ENCODE data around the gene ESYT1.
A peak's percentile ranks its signal among the peaks of the same experiment; 100 is the strongest.
"Not testable (repeated sequence)": the region's sequence is repeated elsewhere in the genome, so short reads cannot be mapped to it uniquely, and the experiment has no call there.

ESYT1 gene

GRCh38 chr12:56116267-56117081, 11.6 kb upstream of the ESYT1 start, which contains the start of gene RPL41:
RPL41 (plus strand) TSS chr12:56116633.
- ATAC-seq (ENCODE audit: low read depth), result peak; percentile 32
- H3K4me1 ChIP-seq (ENCODE audit: insufficient read depth, poor library complexity, severe bottlenecking), result peaks cover 22% of the 10 kb centered on the region
- TF ChIP-seq CTCF (IDR thresholded peaks at IDR 0.05; ENCODE audit: poor library complexity, severe bottlenecking), result no peak
- DNase-seq (ENCODE audit: low spot score), result no peak
- H3K9me3 ChIP-seq (ENCODE audit: severe bottlenecking), result no peaks in the 10 kb centered on the region
- H3K4me3 ChIP-seq (ENCODE audit: severe bottlenecking), result peak within 1 kb of the TSS; percentile 62
- peak within 1 kb of the TSS; percentile 89 for H3K27ac ChIP-seq (ENCODE audit: poor library complexity, severe bottlenecking)
- no peaks in the 10 kb centered on the region for H3K27me3 ChIP-seq (ENCODE audit: insufficient read depth, poor library complexity, severe bottlenecking)
- H3K36me3 ChIP-seq (ENCODE audit: low read depth), result peaks cover 32% of the 10 kb centered on the region

GRCh38 chr12:56117082-56117706, 10.9 kb upstream of the ESYT1 start:
- not testable (repeated sequence) for ATAC-seq (ENCODE audit: low read depth); DNase-seq (ENCODE audit: low spot score); H3K27me3 ChIP-seq (ENCODE audit: insufficient read depth, poor library complexity, severe bottlenecking); H3K9me3 ChIP-seq (ENCODE audit: severe bottlenecking)
- peak overlapping the region; percentile 62 for H3K4me3 ChIP-seq (ENCODE audit: severe bottlenecking)
- H3K4me1 ChIP-seq (ENCODE audit: insufficient read depth, poor library complexity, severe bottlenecking), result peaks cover 22% of the 10 kb centered on the region
- H3K36me3 ChIP-seq (ENCODE audit: low read depth), result peaks cover 24% of the 10 kb centered on the region
- peak overlapping the region; percentile 89 for H3K27ac ChIP-seq (ENCODE audit: poor library complexity, severe bottlenecking)

- peak; percentile 59 for TF ChIP-seq CTCF (IDR thresholded peaks at IDR 0.05; ENCODE audit: poor library complexity, severe bottlenecking)
- peaks cover 18% of the 10 kb centered on the region for H3K36me3 ChIP-seq (ENCODE audit: low read depth)
- peak; percentile 77 for ATAC-seq (ENCODE audit: low read depth)
These were observed 10.0 kb upstream of the ESYT1 start, which contains the start of gene ZC3H10 for GRCh38 chr12:56117778-56118687. ZC3H10 (plus strand) TSS chr12:56118266; CDS start chr12:56120563, 2,297 bp downstream.

GRCh38 chr12:56118688-56119357, 9.2 kb upstream of the ESYT1 start:
- no peaks in the 10 kb centered on the region for H3K9me3 ChIP-seq (ENCODE audit: severe bottlenecking)
- no peak for TF ChIP-seq CTCF (IDR thresholded peaks at IDR 0.05; ENCODE audit: poor library complexity, severe bottlenecking)
- H3K27ac ChIP-seq (ENCODE audit: poor library complexity, severe bottlenecking), result peak overlapping the region; percentile 89
- peaks cover 22% of the 10 kb centered on the region for H3K4me1 ChIP-seq (ENCODE audit: insufficient read depth, poor library complexity, severe bottlenecking)
- no peaks in the 10 kb centered on the region for H3K27me3 ChIP-seq (ENCODE audit: insufficient read depth, poor library complexity, severe bottlenecking)
- ATAC-seq (ENCODE audit: low read depth), result peak; percentile 8
- no peak for DNase-seq (ENCODE audit: low spot score)
- peaks cover 18% of the 10 kb centered on the region for H3K36me3 ChIP-seq (ENCODE audit: low read depth)
- H3K4me3 ChIP-seq (ENCODE audit: severe bottlenecking), result peak overlapping the region; percentile 62

More at GRCh38 chr12:56117778-56118687, 10.0 kb upstream of the ESYT1 start, which contains the start of gene ZC3H10:
- Histone ChIP-seq H3K9me3 (ENCODE audit: severe bottlenecking) (no peaks in the 10 kb centered on the region), H3K4me1 (ENCODE audit: insufficient read depth, poor library complexity, severe bottlenecking) (peaks cover 22% of the 10 kb centered on the region), H3K27me3 (ENCODE audit: insufficient read depth, poor library complexity, severe bottlenecking) (no peaks in the 10 kb centered on the region), H3K27ac (ENCODE audit: poor library complexity, severe bottlenecking) (peak within 1 kb of the TSS; percentile 89), H3K4me3 (ENCODE audit: severe bottlenecking) (peak within 1 kb of the TSS; percentile 62)
- peak; percentile 99 for DNase-seq (ENCODE audit: low spot score)

Data from RWPE2 (cell line).